ENCODE data around the gene CHN2.

DNA sequence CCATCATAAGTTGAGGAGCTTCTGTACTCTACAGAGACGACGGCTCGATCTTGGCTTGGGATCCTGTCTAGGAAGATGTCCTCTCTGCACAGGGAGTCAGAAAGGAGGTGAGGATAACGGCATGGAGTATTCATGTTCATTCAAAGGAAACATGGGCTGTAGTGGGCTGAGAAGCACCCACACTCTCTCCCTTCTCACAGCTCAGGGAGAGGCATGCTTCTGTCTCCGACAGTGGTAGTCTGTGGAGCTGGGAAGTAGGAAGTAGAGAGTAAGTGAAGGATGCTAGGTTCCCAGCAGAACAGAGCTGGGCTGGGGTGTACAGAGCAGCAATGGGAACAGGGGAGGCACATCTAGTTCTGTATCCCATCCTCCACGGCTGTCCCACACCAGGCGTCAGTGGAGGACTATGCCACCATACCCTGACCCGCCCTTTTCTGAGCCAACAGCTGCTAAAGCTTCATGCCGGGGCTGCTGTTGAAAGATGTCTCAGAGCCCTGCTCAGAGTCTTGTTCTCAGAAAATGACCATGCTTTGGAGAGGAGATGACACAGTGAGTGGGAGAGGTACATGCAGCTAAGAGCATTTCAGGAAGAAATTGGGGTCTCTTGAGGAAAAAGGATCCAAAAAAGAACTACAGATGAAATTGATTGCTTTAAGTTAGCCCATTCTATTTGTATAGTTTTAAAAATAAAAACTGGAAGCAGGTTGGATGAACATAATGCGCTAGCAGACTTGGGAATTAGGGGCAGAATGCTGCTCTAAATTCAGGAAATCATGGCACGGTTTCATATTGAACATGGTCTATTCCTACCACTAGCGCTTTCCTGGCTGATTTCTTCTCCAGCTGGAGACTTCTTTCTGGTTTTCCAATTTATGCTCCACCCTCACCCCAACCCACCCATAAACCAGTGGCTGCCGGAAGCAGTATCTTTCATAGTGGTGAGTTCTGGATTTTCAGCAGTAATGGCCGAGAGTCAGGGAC is 138.6 kb downstream of the CHN2 start:
- TF ChIP-seq, protein P1, sequence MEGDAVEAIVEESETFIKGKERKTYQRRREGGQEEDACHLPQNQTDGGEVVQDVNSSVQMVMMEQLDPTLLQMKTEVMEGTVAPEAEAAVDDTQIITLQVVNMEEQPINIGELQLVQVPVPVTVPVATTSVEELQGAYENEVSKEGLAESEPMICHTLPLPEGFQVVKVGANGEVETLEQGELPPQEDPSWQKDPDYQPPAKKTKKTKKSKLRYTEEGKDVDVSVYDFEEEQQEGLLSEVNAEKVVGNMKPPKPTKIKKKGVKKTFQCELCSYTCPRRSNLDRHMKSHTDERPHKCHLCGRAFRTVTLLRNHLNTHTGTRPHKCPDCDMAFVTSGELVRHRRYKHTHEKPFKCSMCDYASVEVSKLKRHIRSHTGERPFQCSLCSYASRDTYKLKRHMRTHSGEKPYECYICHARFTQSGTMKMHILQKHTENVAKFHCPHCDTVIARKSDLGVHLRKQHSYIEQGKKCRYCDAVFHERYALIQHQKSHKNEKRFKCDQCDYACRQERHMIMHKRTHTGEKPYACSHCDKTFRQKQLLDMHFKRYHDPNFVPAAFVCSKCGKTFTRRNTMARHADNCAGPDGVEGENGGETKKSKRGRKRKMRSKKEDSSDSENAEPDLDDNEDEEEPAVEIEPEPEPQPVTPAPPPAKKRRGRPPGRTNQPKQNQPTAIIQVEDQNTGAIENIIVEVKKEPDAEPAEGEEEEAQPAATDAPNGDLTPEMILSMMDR (IDR thresholded peaks at IDR 0.05) = no peak
- no peak for TF ChIP-seq POLR2A (IDR thresholded peaks at IDR 0.05; ENCODE audit: low read depth)
